ENCODE results near the gene DNMT3L. TPM values are rescaled to one million over a fixed set of nuclear protein-coding genes. Genes with fewer than 3 reads are reported as not detected.
"Not testable (repeated sequence)": the region's sequence is repeated elsewhere in the genome, so short reads cannot be mapped to it uniquely, and the experiment has no call there.

DNMT3L gene
- total RNA-seq, 1 donor from 2014 or later, result not detected

DNA sequence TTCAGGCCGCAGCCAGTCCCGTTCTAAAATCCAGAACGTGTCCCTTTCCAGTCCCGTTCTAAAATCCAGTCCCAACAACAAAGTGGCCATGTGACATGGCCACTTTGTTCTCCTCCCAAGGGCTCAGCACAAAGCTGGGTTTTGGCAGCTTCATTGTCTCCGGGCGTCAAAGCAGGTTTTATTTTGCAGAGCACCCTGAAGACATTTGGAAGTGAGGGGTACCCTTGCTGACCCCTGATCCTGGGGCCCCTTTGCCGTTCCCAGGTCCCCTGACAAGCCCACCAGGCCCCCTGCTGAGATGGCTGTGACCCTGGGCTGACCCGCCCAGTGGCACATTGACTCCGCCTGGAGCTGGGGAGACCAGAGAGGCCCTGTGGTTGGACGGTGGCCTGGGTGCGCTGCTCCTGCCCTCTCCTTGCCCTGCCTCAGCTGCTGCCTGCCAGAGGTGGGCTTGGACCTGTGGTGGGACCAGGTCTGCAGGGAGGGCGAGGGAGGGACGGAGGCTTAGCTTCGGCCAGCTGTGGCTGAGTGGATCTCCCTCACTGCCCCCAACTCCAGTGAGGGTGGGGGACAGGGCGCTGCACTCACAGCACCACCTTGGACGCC, 42.4 kb upstream of the DNMT3L start:
- H3K36me3 Mint-ChIP-seq (ENCODE audit: low read depth), result peaks cover 5% of the 10 kb centered on the region
- H3K27ac Mint-ChIP-seq (ENCODE audit: unreplicated experiment), result no peak overlapping the region

DNA sequence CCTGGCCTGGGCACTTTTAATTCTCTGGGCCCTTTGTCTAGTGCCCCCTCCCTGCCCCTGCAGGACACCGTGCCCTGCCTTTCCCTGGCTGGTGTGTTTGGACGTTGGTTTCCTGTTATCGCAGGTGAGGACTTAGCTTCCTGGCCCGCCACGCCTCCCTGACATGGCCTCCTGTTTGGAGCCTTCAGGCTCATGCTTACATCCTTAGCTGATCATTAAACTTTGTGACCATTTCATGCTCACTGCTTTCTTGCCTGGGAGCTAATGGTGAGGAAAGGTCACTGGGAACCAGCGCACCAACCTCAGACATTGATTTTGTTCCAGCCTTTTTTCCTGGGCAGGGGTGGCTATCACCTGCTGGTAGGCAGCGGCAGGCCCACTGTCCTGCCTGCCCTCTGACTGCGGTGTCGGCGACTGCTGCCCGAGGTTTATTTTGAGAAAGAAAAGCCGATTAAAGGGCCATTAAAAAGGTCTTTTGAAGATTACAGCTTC, 41.8 kb upstream of the DNMT3L start:
- TF ChIP-seq, protein P1, sequence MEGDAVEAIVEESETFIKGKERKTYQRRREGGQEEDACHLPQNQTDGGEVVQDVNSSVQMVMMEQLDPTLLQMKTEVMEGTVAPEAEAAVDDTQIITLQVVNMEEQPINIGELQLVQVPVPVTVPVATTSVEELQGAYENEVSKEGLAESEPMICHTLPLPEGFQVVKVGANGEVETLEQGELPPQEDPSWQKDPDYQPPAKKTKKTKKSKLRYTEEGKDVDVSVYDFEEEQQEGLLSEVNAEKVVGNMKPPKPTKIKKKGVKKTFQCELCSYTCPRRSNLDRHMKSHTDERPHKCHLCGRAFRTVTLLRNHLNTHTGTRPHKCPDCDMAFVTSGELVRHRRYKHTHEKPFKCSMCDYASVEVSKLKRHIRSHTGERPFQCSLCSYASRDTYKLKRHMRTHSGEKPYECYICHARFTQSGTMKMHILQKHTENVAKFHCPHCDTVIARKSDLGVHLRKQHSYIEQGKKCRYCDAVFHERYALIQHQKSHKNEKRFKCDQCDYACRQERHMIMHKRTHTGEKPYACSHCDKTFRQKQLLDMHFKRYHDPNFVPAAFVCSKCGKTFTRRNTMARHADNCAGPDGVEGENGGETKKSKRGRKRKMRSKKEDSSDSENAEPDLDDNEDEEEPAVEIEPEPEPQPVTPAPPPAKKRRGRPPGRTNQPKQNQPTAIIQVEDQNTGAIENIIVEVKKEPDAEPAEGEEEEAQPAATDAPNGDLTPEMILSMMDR (IDR thresholded peaks at IDR 0.05), result no peak
- peaks cover 5% of the 10 kb centered on the region for H3K36me3 Mint-ChIP-seq (ENCODE audit: low read depth)
- no peaks in the 10 kb centered on the region for H3K27me3 Mint-ChIP-seq (ENCODE audit: low read depth)
- peaks cover 36% of the 10 kb centered on the region for H3K4me1 Mint-ChIP-seq (ENCODE audit: low read depth)
- H3K9me3 Mint-ChIP-seq (ENCODE audit: low read depth), result no peaks in the 10 kb centered on the region
- DNase-seq (ENCODE audit: low spot score), result no peak
- H3K4me3 Mint-ChIP-seq (ENCODE audit: unreplicated experiment), result no peak overlapping the region
- H3K27ac Mint-ChIP-seq (ENCODE audit: unreplicated experiment), result no peak overlapping the region

More for the DNA sequence above, 42.4 kb upstream of the DNMT3L start:
- Mint-ChIP-seq H3K4me1 (ENCODE audit: low read depth) (peaks cover 35% of the 10 kb centered on the region), H3K4me3 (ENCODE audit: unreplicated experiment) (no peak overlapping the region), H3K9me3 (ENCODE audit: low read depth) (no peaks in the 10 kb centered on the region), H3K27me3 (ENCODE audit: low read depth) (no peaks in the 10 kb centered on the region)
- no peak for DNase-seq (ENCODE audit: low spot score)
- TF ChIP-seq, protein P1 (IDR thresholded peaks at IDR 0.05), result no peak

DNA sequence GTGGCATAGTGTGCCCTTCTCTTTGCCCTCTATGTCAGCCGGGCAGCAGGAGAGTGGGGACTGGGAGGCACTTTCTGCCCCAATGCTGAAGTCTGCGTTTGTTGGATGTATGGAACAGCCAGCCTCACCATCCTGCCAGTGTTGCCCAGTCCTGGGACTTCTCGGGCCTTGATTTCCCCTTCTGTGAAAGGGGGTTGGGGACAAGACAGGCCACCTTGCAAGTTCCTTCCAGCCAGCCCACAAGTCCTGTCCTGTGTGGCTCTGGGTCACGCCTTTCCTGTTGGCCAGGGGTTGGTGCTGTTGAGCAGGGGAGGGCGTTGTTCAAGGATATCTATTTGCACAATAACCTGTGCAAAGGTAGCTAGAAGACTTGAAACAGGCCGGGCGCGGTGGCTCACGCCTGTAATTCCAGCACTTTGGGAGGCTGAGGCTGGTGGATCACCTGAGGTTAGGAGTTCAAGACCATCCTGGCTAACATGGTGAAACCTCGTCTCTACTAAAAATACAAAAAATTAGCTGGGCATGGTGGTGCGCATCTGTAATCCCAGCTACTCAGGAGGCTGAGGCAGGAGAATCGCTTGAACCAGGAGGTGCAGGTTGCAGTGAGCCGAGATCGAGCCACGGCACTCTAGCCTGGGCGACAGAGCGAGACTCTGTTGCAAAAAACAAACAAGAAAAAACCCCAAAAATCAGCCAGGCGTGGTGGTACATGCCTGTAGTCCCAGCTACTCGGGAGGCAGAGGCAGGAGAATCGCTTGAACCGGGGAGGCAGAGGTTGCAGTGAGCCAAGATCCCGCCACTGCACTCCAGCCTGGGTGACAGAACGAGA, 41.1 kb upstream of the DNMT3L start:
- H3K4me1 Mint-ChIP-seq (ENCODE audit: low read depth), result peaks cover 38% of the 10 kb centered on the region
- not testable (repeated sequence) for H3K27me3 Mint-ChIP-seq (ENCODE audit: low read depth); H3K9me3 Mint-ChIP-seq (ENCODE audit: low read depth); DNase-seq (ENCODE audit: low spot score); H3K4me3 Mint-ChIP-seq (ENCODE audit: unreplicated experiment); H3K36me3 Mint-ChIP-seq (ENCODE audit: low read depth); H3K27ac Mint-ChIP-seq (ENCODE audit: unreplicated experiment)
- TF ChIP-seq, protein P1 (IDR thresholded peaks at IDR 0.05), result peak; percentile 38

DNA sequence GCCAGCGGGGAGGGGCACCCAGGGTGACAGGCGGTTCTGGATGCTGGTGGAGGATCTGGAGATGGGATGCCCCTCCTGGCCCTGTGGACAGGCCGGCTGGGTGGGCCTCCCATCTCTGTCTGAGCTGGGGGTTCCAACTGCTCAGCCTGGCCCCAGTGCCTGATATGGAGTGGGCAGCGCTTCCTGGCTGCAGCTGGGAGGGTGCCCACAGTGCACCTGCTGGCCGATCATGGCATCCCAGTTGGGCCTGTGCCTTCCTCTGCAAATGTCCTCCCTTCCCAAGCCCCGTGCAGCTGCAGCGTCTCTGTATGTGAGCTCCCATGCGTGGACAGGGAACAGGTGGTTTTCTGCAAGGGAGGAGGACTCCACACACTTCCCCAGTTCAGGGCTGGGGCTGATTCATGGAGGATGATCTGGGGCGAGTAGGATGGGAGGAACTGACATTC, 40.3 kb upstream of the DNMT3L start:
- DNase-seq (ENCODE audit: low spot score), result no peak
- Mint-ChIP-seq H3K9me3 (ENCODE audit: low read depth) (no peaks in the 10 kb centered on the region), H3K27ac (ENCODE audit: unreplicated experiment) (no peak overlapping the region), H3K27me3 (ENCODE audit: low read depth) (no peaks in the 10 kb centered on the region), H3K4me3 (ENCODE audit: unreplicated experiment) (peak overlapping the region; percentile 51), H3K4me1 (ENCODE audit: low read depth) (peaks cover 43% of the 10 kb centered on the region), H3K36me3 (ENCODE audit: low read depth) (no peaks in the 10 kb centered on the region)
- TF ChIP-seq, protein P1 (IDR thresholded peaks at IDR 0.05), result no peak

DNA sequence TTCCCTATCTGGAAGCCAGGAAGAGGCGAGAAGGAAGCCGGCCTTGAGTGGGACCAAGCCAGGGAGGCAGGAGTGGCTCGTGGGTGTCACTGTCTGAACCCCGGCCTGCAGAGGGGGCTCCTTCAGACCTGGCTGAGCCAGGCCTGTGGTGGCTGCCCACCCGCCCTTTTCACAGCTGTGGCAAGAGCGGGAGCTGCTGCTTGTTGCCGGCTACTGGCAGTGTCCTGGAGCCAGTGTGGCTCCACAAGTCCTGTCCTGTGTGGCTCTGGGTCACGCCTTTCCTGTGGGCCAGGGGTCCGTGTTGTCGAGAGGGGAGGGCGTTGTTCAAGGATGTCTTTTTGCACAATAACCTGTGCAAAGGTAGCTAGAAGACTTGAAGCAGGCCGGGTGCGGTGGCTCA, 39.4 kb upstream of the DNMT3L start:
- no peaks in the 10 kb centered on the region for H3K36me3 Mint-ChIP-seq (ENCODE audit: low read depth)
- TF ChIP-seq, protein P1 (IDR thresholded peaks at IDR 0.05), result no peak
- H3K4me3 Mint-ChIP-seq (ENCODE audit: unreplicated experiment), result peak overlapping the region; percentile 77
- H3K27me3 Mint-ChIP-seq (ENCODE audit: low read depth), result no peaks in the 10 kb centered on the region
- H3K4me1 Mint-ChIP-seq (ENCODE audit: low read depth), result peaks cover 43% of the 10 kb centered on the region
- no peak overlapping the region for H3K27ac Mint-ChIP-seq (ENCODE audit: unreplicated experiment)
- no peak for DNase-seq (ENCODE audit: low spot score)
- H3K9me3 Mint-ChIP-seq (ENCODE audit: low read depth), result no peaks in the 10 kb centered on the region
